MM.1S (cell line): Measurements from ENCODE around the gene GAS2L1.

Experiments used
- EZH2 ChIP-seq: fragments of 300-600 bp; sonication (generic); optimal IDR thresholded peaks from 2 replicates; pipeline ENCODE3; 2017; ENCODE audit warnings: low read depth, mild to moderate bottlenecking, antibody characterized with exemption, low read length, mixed read lengths
- EZH2phosphoT487 ChIP-seq: fragments of 300-600 bp; sonication (generic); IDR thresholded peaks from 2 replicates; pipeline ENCODE4 v1.6.1; 2018; ENCODE audit warnings: antibody characterized with exemption, low read length
- TF ChIP-seq, protein P1 (sequence below): fragments of 300-600 bp; sonication (generic); IDR thresholded peaks from 2 replicates; pipeline ENCODE4 v1.5.1; 2016; ENCODE audit warnings: antibody characterized with exemption, low read length, mixed read lengths

DNA sequence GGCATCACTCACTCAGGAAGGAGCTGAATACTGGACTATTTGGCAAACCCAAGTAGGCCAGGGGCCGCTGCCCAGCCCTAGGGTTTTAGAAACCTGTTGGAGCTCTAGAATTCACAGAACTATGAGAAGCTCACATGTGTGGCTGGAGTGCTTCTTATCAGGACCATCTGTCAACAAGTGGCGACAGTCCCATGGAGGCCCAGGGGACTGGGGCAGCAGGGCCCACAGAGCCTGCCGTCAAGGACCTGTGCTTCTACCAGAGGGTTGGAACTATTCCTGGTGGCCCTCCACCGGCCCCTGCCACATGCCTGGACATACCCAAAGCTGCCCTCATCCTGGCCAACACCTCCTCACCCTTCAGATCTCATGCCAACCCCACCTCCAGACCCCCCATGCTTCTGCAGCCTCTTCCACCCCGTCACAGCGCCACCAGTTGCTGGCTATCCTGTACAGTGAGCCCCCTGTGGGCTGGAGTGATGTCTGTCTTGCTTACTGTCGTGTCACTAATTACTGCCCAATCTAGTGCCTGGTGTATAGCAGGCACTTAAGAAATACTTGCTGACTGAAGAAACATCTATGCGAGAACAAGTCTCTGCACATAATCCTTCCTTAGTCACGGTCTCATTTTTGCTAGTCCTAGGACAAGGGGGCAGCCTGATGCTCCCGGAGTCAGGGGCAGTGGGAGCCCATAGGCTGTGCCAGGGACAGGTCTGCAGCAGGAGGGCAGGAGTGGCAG is 36.3 kb downstream of the GAS2L1 start:
- TF ChIP-seq, protein P1, sequence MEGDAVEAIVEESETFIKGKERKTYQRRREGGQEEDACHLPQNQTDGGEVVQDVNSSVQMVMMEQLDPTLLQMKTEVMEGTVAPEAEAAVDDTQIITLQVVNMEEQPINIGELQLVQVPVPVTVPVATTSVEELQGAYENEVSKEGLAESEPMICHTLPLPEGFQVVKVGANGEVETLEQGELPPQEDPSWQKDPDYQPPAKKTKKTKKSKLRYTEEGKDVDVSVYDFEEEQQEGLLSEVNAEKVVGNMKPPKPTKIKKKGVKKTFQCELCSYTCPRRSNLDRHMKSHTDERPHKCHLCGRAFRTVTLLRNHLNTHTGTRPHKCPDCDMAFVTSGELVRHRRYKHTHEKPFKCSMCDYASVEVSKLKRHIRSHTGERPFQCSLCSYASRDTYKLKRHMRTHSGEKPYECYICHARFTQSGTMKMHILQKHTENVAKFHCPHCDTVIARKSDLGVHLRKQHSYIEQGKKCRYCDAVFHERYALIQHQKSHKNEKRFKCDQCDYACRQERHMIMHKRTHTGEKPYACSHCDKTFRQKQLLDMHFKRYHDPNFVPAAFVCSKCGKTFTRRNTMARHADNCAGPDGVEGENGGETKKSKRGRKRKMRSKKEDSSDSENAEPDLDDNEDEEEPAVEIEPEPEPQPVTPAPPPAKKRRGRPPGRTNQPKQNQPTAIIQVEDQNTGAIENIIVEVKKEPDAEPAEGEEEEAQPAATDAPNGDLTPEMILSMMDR, result no peak
- TF ChIP-seq EZH2 (no peak), EZH2phosphoT487 (no peak)
